HG03442 (cell line): Measurements from ENCODE around the gene TRIM65.
"Not testable (repeated sequence)": the region's sequence is repeated elsewhere in the genome, so short reads cannot be mapped to it uniquely, and the experiment has no call there.

Experiments used
- ATAC-seq: cut with Tn5 transposase; IDR thresholded peaks from one replicate; pipeline ENCODE4 v1.9.1; 2021; ENCODE audit warnings: mild to moderate bottlenecking, moderate library complexity; ENCODE audit not compliant: unreplicated experiment

The TRIM65 gene

GRCh38 chr17:75876190-75876937 lies 20.4 kb downstream of the TRIM65 start:
- ATAC-seq: no peak

GRCh38 chr17:75875940-75876189 lies 20.9 kb downstream of the TRIM65 start:
- ATAC-seq: no peak

- ATAC-seq: no peak
Observed at GRCh38 chr17:75875182-75875939, 21.4 kb downstream of the TRIM65 start.

GRCh38 chr17:75874323-75875181 lies 22.2 kb downstream of the TRIM65 start:
- no peak for ATAC-seq

- no peak for ATAC-seq
Observed at GRCh38 chr17:75873587-75874322, 23.0 kb downstream of the TRIM65 start.

- no peak for ATAC-seq
Observed at GRCh38 chr17:75872434-75873351, 24.1 kb downstream of the TRIM65 start.

- ATAC-seq: not testable (repeated sequence)
Observed at GRCh38 chr17:75870228-75870627, 26.5 kb downstream of the TRIM65 start.

- ATAC-seq: no peak
Observed at GRCh38 chr17:75869282-75870141, 27.2 kb downstream of the TRIM65 start.

GRCh38 chr17:75868730-75869281 lies 27.9 kb downstream of the TRIM65 start:
- ATAC-seq: not testable (repeated sequence)

- not testable (repeated sequence) for ATAC-seq
Observed at GRCh38 chr17:75865404-75866188, 31.2 kb downstream of the TRIM65 start.

GRCh38 chr17:75864887-75865286 lies 31.9 kb downstream of the TRIM65 start:
- ATAC-seq: peak; percentile 15

GRCh38 chr17:75864448-75864871 lies 32.3 kb downstream of the TRIM65 start:
- ATAC-seq: peak; percentile 72

GRCh38 chr17:75861927-75862317 lies 34.8 kb downstream of the TRIM65 start:
- ATAC-seq: no peak

- not testable (repeated sequence) for ATAC-seq
Observed at GRCh38 chr17:75859358-75859757, 37.4 kb downstream of the TRIM65 start.

- no peak for ATAC-seq
Observed at GRCh38 chr17:75856062-75856756, 40.5 kb downstream of the TRIM65 start.

GRCh38 chr17:75855310-75856061 lies 41.3 kb downstream of the TRIM65 start, which contains the start of gene WBP2:
Gene WBP2, minus strand, starts transcription at chr17:75855335. Its CDS starts 38 bp downstream, at chr17:75855297.
- ATAC-seq: peak; percentile 81
